H9 (cell line): Measurements from ENCODE around the gene GRID1. TPM values are rescaled to one million over a fixed set of nuclear protein-coding genes. Genes with fewer than 3 reads are reported as not detected.

Source experiments
- DNase-seq: peaks from one replicate; pipeline ENCODE4 v3.0.0-alpha.2; 2017
- H2AFZ ChIP-seq: one replicate; pipeline ENCODE4 v1.6.1; 2013; ENCODE audit warnings: mild to moderate bottlenecking, low read length, control low read depth, moderate library complexity
- H2AK5ac ChIP-seq: 2 replicates; pipeline ENCODE4 v1.6.1; 2013; ENCODE audit warnings: low read length, control low read depth, mixed read lengths; ENCODE audit not compliant: insufficient read length
- H2BK120ac ChIP-seq: one replicate; pipeline ENCODE4 v1.6.1; 2013; ENCODE audit warnings: low read depth, mild to moderate bottlenecking, low read length, control low read depth, inconsistent platforms; ENCODE audit not compliant: poor library complexity, severe bottlenecking
- H2BK12ac ChIP-seq: 2 replicates; pipeline ENCODE4 v1.6.1; 2013; ENCODE audit warnings: low read length, control low read depth, mixed read lengths, low read depth; ENCODE audit not compliant: insufficient read length
- H2BK15ac ChIP-seq: 2 replicates; pipeline ENCODE4 v1.6.1; 2013; ENCODE audit warnings: low read depth, low read length, control low read depth
- H2BK20ac ChIP-seq: one replicate; pipeline ENCODE4 v1.6.1; 2013; ENCODE audit warnings: low read depth, mild to moderate bottlenecking, low read length, control low read depth, inconsistent platforms; ENCODE audit not compliant: poor library complexity, severe bottlenecking
- H2BK5ac ChIP-seq: 2 replicates; pipeline ENCODE4 v1.6.1; 2013; ENCODE audit warnings: low read length, control low read depth, mixed read lengths; ENCODE audit not compliant: insufficient read length
- H3K14ac ChIP-seq: 2 replicates; pipeline ENCODE4 v1.6.1; 2013; ENCODE audit warnings: low read length, control low read depth; ENCODE audit not compliant: insufficient read depth
- H3K18ac ChIP-seq: 2 replicates; pipeline ENCODE4 v1.6.1; 2013; ENCODE audit warnings: low read depth, mild to moderate bottlenecking, mixed read lengths, low read length, control low read depth; ENCODE audit not compliant: insufficient read length
- H3K23ac ChIP-seq: 2 replicates; pipeline ENCODE4 v1.6.1; 2013; ENCODE audit warnings: low read length, control low read depth, mixed read lengths, low read depth; ENCODE audit not compliant: insufficient read length
- H3K23me2 ChIP-seq: 2 replicates; pipeline ENCODE4 v1.6.1; 2013; ENCODE audit warnings: low read depth, mild to moderate bottlenecking, mixed read lengths, low read length, control low read depth; ENCODE audit not compliant: insufficient read length, poor library complexity, severe bottlenecking
- H3K27ac ChIP-seq: 2 replicates; pipeline ENCODE4 v1.5.1; 2013; ENCODE audit warnings: low read length, control low read depth, mixed read lengths, low read depth; ENCODE audit not compliant: insufficient read length
- H3K27me3 ChIP-seq: 2 replicates; pipeline ENCODE4 v1.6.1; 2013; ENCODE audit warnings: low read length, control low read depth, inconsistent platforms; ENCODE audit not compliant: insufficient read depth
- H3K4ac ChIP-seq: 2 replicates; pipeline ENCODE4 v1.6.1; 2013; ENCODE audit warnings: low read depth, mild to moderate bottlenecking, control low read depth, inconsistent platforms, low read length, moderate library complexity
- H3K4me1 ChIP-seq: 2 replicates; pipeline ENCODE4 v1.6.1; 2013; ENCODE audit warnings: low read length, control low read depth, inconsistent platforms; ENCODE audit not compliant: insufficient read depth
- H3K4me2 ChIP-seq: 2 replicates; pipeline ENCODE4 v1.6.1; 2013; ENCODE audit warnings: low read length, control low read depth, mixed read lengths; ENCODE audit not compliant: insufficient read length, insufficient read depth
- H3K56ac ChIP-seq: 2 replicates; pipeline ENCODE4 v1.6.1; 2013; ENCODE audit warnings: low read depth, mild to moderate bottlenecking, mixed read lengths, low read length, control low read depth; ENCODE audit not compliant: insufficient read length
- H3K79me1 ChIP-seq: 2 replicates; pipeline ENCODE4 v1.6.1; 2013; ENCODE audit warnings: low read depth, mild to moderate bottlenecking, moderate library complexity, low read length, control low read depth, inconsistent platforms; ENCODE audit not compliant: insufficient read depth, poor library complexity, severe bottlenecking
- H3K79me2 ChIP-seq: 2 replicates; pipeline ENCODE4 v1.6.1; 2013; ENCODE audit warnings: low read length, control low read depth, inconsistent platforms; ENCODE audit not compliant: insufficient read depth
- H3K9ac ChIP-seq: 2 replicates; pipeline ENCODE4 v1.6.1; 2013; ENCODE audit warnings: low read length, control low read depth, mixed read lengths; ENCODE audit not compliant: insufficient read length; ENCODE audit errors: extremely low read depth
- H3K9me3 ChIP-seq: one replicate; pipeline ENCODE4 v1.6.1; 2013; ENCODE audit warnings: low read depth, low read length, inconsistent platforms; ENCODE audit not compliant: control insufficient read depth
- H3T11ph ChIP-seq: one replicate; pipeline ENCODE4 v1.6.1; 2013; ENCODE audit warnings: mild to moderate bottlenecking, low read length, control low read depth, inconsistent platforms
- H4K20me1 ChIP-seq: one replicate; pipeline ENCODE4 v1.6.1; 2013; ENCODE audit not compliant: control insufficient read depth, insufficient read length, insufficient read depth
- H4K5ac ChIP-seq: 2 replicates; pipeline ENCODE4 v1.6.1; 2013; ENCODE audit warnings: low read depth, mild to moderate bottlenecking, mixed read lengths, low read length, control low read depth; ENCODE audit not compliant: insufficient read length
- H4K8ac ChIP-seq: replicated peaks from 2 replicates; pipeline ENCODE4 v1.6.1; 2013; ENCODE audit warnings: low read length, control low read depth, mixed read lengths, low read depth; ENCODE audit not compliant: insufficient read length
- H4K91ac ChIP-seq: 2 replicates; pipeline ENCODE4 v1.6.1; 2013; ENCODE audit warnings: low read depth, mild to moderate bottlenecking, moderate library complexity, mixed read lengths, low read length, control low read depth; ENCODE audit not compliant: insufficient read length
- H3K27ac Mint-ChIP-seq, 3 experiments: 2 replicates in 2 of 3; 3 replicates in 1 of 3; pipeline ENCODE4 v1.8.0; 2020 to 2021; ENCODE audit warnings: mixed read lengths in 3 of 3, mild to moderate bottlenecking in 1 of 3, moderate library complexity in 1 of 3
- H3K27me3 Mint-ChIP-seq: 2 replicates; pipeline ENCODE4 v1.8.0; 2021; ENCODE audit warnings: low read depth, mild to moderate bottlenecking, moderate library complexity, mixed read lengths
- H3K36me3 Mint-ChIP-seq, 3 experiments: 2 replicates in 2 of 3; 3 replicates in 1 of 3; pipeline ENCODE4 v1.8.0; 2020 to 2021; ENCODE audit warnings: low read depth in 3 of 3, mixed read lengths in 3 of 3; ENCODE audit not compliant: insufficient read depth in 1 of 3
- H3K4me1 Mint-ChIP-seq, 2 experiments: 2 replicates each; pipeline ENCODE4 v1.8.0; 2020; ENCODE audit warnings: mixed read lengths in 2 of 2
- H3K4me3 Mint-ChIP-seq, 2 experiments: 2 replicates in 1 of 2; 3 replicates in 1 of 2; pipeline ENCODE4 v1.8.0; 2020 to 2021; ENCODE audit warnings: mild to moderate bottlenecking in 2 of 2, mixed read lengths in 2 of 2, moderate library complexity in 1 of 2
- H3K9me3 Mint-ChIP-seq, 2 experiments: 2 replicates in 1 of 2; 3 replicates in 1 of 2; pipeline ENCODE4 v1.8.0; 2020; ENCODE audit warnings: mild to moderate bottlenecking in 2 of 2, mixed read lengths in 2 of 2, moderate library complexity in 1 of 2
- WGBS: extraction: QIAGEN DNeasy Blood & Tissue Kit; methylation state at CpG from one replicate; pipeline ENCODE4 v1.1.7; 2013; ENCODE audit warnings: missing lambda C conversion rate, low lambda C conversion rate, mixed read lengths; ENCODE audit not compliant: insufficient read length; ENCODE audit errors: extremely low coverage; 5-methylcytosine and 5-hydroxymethylcytosine counted together
- total RNA-seq: library from RNA; stranded (reverse); gene quantifications from 2 replicates; pipeline ENCODE4 v1.2.1, GENCODE V29; 2021
- TF ChIP-seq, protein P1 (sequence below): fragments of 200-600 bp; sonication (generic); conservative IDR thresholded peaks from 3 replicates; pipeline ENCODE4 v1.8.0; 2021; ENCODE audit warnings: antibody characterized with exemption, mild to moderate bottlenecking

GRID1 gene
- total RNA-seq, 1 experiment from 2014 or later, result 0.35 TPM

DNA sequence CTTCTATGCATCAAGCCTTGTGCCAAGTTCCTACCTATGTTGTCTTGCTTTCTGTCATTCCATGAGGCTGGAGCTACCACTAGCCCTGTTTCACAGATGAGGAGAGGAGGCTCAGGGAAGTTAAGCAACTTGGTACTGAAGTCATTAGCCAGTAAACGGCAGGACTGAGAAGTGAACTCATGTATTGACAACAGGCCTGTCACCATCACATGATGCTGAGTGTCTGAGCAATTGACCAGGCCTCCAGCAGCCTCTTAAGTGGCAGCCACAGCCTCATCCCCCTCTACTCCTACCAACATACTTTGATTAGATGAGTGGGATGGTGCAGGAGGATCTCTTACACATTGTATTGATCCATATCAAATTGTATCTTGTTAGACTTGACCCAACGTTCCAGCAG is 317.6 kb downstream of the GRID1 start:
- TF ChIP-seq, protein P1, sequence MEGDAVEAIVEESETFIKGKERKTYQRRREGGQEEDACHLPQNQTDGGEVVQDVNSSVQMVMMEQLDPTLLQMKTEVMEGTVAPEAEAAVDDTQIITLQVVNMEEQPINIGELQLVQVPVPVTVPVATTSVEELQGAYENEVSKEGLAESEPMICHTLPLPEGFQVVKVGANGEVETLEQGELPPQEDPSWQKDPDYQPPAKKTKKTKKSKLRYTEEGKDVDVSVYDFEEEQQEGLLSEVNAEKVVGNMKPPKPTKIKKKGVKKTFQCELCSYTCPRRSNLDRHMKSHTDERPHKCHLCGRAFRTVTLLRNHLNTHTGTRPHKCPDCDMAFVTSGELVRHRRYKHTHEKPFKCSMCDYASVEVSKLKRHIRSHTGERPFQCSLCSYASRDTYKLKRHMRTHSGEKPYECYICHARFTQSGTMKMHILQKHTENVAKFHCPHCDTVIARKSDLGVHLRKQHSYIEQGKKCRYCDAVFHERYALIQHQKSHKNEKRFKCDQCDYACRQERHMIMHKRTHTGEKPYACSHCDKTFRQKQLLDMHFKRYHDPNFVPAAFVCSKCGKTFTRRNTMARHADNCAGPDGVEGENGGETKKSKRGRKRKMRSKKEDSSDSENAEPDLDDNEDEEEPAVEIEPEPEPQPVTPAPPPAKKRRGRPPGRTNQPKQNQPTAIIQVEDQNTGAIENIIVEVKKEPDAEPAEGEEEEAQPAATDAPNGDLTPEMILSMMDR, result no peak
- Histone ChIP-seq H3K23ac (no peak overlapping the region), H2BK12ac (no peak overlapping the region), H2AK5ac (no peak overlapping the region), H3K9ac (no peak overlapping the region), H4K8ac (no peak overlapping the region), H3K4me2 (no peak overlapping the region), H2BK20ac (no peak overlapping the region), H3K23me2 (no peaks in the 10 kb centered on the region), H3K4me1 (no peaks in the 10 kb centered on the region), H3K18ac (no peak overlapping the region), H2AFZ (no peak overlapping the region), H3K79me2 (no peaks in the 10 kb centered on the region), H3K27ac (no peak overlapping the region), H3K14ac (no peak overlapping the region), H3K4ac (no peak overlapping the region), H2BK120ac (no peak overlapping the region), H3K56ac (no peak overlapping the region), H4K91ac (no peak overlapping the region), H4K5ac (no peak overlapping the region), H3K9me3 (no peaks in the 10 kb centered on the region), H2BK15ac (no peak overlapping the region), H3K79me1 (no peaks in the 10 kb centered on the region), H2BK5ac (no peak overlapping the region), H3T11ph (no peak overlapping the region), H4K20me1 (no peaks in the 10 kb centered on the region), H3K27me3 (no peaks in the 10 kb centered on the region)
- Mint-ChIP-seq H3K4me1 (peaks cover 0 to 4% of the 10 kb centered on the region in 2 experiments; a peak in 2 of 4 replicates), H3K4me3 (no peak overlapping the region), H3K9me3 (no peaks in the 10 kb centered on the region; a peak in 1 of 5 replicates), H3K27ac (no peak overlapping the region), H3K27me3 (no peaks in the 10 kb centered on the region; the same call in 1 of the 2 replicates), H3K36me3 (no peaks in the 10 kb centered on the region)
- WGBS, result no CpG with 5 or more reads among the region's 2 CpGs
- DNase-seq, result no peak
